ENCODE measurements around the gene C4BPA.

GRCh38 chr1:207128336-207128921 is 24.4 kb downstream of the C4BPA start:
- TF ChIP-seq, protein P1, sequence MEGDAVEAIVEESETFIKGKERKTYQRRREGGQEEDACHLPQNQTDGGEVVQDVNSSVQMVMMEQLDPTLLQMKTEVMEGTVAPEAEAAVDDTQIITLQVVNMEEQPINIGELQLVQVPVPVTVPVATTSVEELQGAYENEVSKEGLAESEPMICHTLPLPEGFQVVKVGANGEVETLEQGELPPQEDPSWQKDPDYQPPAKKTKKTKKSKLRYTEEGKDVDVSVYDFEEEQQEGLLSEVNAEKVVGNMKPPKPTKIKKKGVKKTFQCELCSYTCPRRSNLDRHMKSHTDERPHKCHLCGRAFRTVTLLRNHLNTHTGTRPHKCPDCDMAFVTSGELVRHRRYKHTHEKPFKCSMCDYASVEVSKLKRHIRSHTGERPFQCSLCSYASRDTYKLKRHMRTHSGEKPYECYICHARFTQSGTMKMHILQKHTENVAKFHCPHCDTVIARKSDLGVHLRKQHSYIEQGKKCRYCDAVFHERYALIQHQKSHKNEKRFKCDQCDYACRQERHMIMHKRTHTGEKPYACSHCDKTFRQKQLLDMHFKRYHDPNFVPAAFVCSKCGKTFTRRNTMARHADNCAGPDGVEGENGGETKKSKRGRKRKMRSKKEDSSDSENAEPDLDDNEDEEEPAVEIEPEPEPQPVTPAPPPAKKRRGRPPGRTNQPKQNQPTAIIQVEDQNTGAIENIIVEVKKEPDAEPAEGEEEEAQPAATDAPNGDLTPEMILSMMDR (IDR thresholded peaks at IDR 0.05), result no peak
- no peak for TF ChIP-seq POLR2A (IDR thresholded peaks at IDR 0.05)

All from esophagus squamous epithelium (tissue), 4 donors.